Fibroblast of mammary gland (primary cell): ENCODE measurements around the gene TMEM80.

ENCODE experiments used
- DNase-seq: peaks from one replicate; pipeline ENCODE4 v3.0.0-alpha.2; 2010; ENCODE audit warnings: low read depth
- H3K4me3 ChIP-seq: 2 replicates; pipeline ENCODE4 v1.5.1; 2011; ENCODE audit warnings: low read depth, mild to moderate bottlenecking, low read length, moderate library complexity; ENCODE audit not compliant: control insufficient read depth
- TF ChIP-seq, protein P1 (sequence below): conservative IDR thresholded peaks from 2 replicates; pipeline ENCODE4 v1.5.1; 2011; ENCODE audit warnings: low read depth, low read length, inconsistent platforms; ENCODE audit not compliant: control insufficient read depth, insufficient read depth

TMEM80 gene

DNA sequence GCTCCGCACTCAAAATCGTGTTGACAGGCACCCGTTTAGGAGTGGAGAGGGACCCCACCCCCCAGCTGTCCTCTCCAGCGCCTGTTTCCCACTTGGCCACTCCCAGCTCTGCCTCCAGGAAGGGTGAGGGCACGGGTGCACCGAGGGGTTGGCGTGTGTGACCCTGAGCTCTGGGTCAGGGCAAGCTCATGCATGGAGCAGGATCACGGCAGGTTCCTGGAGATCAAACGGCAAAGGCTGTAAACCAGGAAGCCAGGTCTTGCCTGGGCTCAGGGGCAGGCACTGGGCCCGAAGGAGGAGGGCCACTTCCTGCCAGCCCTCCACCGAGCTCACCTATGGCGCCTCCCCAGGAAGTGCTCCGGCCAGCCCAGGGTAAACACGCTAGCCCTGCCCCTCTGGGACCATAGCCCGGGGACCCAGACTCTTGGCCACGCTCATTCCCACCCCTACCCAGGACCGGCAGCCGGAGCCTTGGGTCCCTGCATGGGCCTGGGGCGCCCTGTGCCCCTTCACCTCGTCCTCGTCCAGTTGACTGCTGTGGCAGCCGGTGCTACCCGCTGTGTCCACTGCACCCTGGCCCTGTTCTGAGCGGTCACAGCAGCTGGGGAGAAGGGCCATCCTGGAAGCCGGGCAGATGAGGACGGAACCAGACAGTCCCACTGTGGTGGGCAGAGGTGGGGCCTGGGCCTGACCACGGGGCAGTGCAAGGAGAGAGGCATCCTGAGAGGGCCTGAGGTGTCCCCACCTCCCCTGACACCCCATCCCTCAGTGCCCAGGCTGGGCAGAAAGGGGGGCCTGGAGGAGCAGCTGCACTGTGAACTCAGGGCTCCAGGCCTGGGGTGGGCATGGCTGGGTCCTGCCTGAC lies 9.4 kb downstream of the TMEM80 start:
- H3K4me3 ChIP-seq: peak overlapping the region; percentile 25
- DNase-seq: no peak
- TF ChIP-seq, protein P1, sequence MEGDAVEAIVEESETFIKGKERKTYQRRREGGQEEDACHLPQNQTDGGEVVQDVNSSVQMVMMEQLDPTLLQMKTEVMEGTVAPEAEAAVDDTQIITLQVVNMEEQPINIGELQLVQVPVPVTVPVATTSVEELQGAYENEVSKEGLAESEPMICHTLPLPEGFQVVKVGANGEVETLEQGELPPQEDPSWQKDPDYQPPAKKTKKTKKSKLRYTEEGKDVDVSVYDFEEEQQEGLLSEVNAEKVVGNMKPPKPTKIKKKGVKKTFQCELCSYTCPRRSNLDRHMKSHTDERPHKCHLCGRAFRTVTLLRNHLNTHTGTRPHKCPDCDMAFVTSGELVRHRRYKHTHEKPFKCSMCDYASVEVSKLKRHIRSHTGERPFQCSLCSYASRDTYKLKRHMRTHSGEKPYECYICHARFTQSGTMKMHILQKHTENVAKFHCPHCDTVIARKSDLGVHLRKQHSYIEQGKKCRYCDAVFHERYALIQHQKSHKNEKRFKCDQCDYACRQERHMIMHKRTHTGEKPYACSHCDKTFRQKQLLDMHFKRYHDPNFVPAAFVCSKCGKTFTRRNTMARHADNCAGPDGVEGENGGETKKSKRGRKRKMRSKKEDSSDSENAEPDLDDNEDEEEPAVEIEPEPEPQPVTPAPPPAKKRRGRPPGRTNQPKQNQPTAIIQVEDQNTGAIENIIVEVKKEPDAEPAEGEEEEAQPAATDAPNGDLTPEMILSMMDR: no peak

DNA sequence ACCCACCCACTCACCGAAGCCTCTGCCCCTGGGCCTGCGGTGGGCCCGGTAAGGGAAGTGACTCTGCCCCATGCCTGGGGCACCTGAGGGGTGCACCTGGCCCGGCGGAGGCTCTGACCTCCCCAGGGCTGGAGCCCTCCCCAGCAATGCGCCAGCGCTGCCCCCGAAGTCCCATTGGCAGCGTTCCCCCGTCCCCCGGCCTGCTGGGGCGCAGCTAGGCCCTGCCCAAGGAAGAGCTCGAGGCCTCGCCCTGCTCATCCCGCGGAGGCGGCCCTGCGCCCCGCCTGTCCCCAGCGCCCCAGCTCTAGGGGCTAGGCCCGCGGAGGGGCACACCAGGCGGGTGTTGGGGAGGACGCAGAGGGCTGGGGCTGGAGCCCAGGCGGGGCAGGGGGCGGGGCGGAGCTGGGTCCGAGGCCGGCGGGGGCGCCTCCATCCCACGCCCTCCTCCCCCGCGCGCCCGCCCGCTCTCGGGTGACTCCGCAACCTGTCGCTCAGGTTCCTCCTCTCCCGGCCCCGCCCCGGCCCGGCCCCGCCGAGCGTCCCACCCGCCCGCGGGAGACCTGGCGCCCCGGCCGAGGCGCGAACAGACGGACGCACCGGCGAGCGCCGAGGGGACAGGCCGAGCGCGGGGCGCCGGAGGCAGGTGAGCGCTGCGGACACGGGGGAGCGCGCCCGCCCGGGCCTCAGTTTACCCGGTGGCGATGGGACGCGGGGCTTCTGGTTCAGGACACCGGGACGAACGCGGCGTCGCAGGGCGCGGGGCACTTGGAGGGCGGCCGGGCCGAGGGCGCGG lies 10.2 kb downstream of the TMEM80 start, which contains the start of gene EPS8L2:
Gene EPS8L2, plus strand, starts transcription at position 586 of the 793 bp plus-strand sequence. CDS start 3,177 bp downstream, outside the sequence.
- TF ChIP-seq, protein P1: no peak
- DNase-seq: no peak
- H3K4me3 ChIP-seq: peak within 1 kb of the TSS; percentile 63

DNA sequence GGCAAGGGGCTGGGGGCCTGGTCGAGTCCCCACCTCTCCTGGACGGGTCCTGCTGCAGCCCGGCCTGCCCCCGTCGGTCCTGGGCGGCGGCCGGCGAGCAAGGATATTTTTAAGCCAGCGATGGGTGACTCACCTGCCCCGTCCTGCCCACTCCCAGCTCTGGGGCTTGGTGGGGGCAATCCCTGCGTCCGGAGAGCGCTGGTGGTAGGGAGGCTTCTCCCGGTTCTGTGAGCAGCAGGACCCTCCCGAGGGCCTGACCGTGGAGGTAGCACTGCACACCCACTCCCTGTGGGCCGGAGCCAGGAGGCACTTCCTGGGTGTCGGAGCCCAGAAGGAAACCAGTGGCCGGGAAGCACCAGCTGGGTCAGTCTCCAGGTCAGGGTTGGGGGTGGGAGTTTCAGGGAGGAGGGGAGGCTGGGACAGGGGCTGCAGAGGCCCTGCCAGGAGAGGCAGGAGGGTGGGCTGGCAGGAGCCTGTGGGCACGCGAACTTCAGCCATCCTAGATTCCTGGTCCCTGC lies 10.9 kb downstream of the TMEM80 start:
- DNase-seq: peak; percentile 56
- TF ChIP-seq, protein P1: no peak
- peak overlapping the region; percentile 63 for H3K4me3 ChIP-seq

DNA sequence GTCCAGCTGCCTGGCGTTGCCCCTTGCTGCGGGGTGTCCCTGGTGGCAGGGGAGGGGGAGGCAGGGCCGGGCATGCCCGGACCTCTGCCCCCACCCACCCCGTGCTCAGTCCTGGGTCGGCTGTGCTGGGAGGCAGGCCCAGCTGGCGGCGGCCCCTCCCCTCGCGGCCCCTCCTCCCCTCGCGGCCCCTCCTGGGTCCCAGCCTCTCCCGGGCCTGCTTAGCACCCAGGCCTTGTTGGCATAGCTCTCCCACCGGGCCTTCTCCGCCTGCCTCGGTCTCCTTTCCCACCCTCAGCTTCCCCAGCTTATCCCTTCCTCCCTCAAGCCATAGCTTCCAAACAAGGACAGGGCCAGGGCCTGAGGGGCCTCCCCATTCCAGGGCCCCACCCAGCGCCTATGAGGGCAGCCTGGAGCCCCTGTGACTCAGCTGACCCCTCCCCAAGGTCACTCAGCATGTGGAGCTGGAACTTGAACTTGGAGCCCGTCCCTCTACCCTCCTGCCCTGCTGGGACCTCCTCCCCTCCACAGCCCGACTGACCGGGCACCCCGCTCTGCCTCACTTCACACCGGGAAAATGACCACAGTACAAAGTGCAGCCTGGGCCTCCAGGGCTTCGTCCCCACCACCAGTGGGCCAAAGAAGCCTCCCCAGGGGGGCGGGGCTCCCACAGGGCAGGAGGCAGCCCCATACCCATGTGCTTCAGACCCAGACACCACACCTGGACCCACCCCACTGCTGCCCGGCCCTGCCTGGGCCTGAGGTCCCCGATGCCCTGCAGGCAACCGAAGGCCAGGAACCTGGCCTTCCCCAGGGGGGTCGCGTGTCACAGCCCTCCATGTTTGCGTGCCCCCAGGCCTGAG lies 11.6 kb downstream of the TMEM80 start:
- no peak for DNase-seq
- TF ChIP-seq, protein P1: no peak
- H3K4me3 ChIP-seq: peak overlapping the region; percentile 63

DNA sequence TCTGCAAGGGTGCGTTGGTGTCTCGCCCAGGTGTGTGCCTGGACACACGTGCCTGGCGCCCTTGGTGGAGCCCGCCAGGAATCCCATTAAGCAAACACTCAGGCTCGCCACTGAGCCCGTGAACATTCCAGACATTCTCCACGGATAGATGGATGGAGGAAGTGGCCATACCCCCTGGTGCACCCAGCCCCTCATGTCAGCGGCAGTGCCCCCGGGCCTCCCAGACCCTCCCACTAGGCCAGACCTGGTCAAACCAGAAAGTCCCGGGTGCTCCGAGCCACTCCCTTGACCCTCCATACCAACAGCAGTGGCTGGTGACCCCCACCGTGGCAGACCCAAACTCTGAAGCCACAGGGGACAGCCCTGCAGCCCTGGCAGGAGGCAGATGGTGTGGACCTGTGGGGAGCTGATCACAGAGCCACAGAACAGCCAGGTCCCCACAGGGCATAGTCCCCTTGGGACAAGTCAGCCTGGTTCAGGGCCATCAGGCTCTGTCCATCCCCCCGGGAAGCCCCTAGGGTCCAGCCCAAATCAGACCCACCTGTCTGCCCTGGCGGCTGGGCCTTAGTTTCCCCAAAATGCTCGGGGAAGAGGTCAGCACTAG lies 12.3 kb downstream of the TMEM80 start:
- no peak overlapping the region for H3K4me3 ChIP-seq
- DNase-seq: no peak

More for the DNA sequence above, 12.3 kb downstream of the TMEM80 start:
- TF ChIP-seq, protein P1: no peak
